Gastroesophageal sphincter (tissue), 3 donors: ENCODE data around the gene RHEX.

ENCODE experiments used
- CTCF ChIP-seq, 4 experiments: fragments of 200-600 bp in 2 of 4; fragments of 450-650 bp in 2 of 4; sonication (generic) in 1 of 4; IDR thresholded peaks; one replicate each; pipeline ENCODE4 v1.5.1; 2017 to 2019; ENCODE audit warnings: antibody characterized with exemption in 4 of 4, mild to moderate bottlenecking in 2 of 4, moderate library complexity in 2 of 4
- EP300 ChIP-seq: sonication (generic); formaldehyde crosslinking; IDR thresholded peaks from one replicate; pipeline ENCODE4 v1.6.1; 2017; ENCODE audit warnings: antibody characterized with exemption, mild to moderate bottlenecking
- POLR2A ChIP-seq, 2 donors: fragments of 450-650 bp; IDR thresholded peaks; one replicate each; pipeline ENCODE4 v1.6.1; 2017; ENCODE audit warnings: antibody characterized with exemption in 2 of 2, mild to moderate bottlenecking in 2 of 2, moderate library complexity in 1 of 2
- POLR2AphosphoS5 ChIP-seq: sonication (generic); formaldehyde crosslinking; IDR thresholded peaks from one replicate; pipeline ENCODE4 v1.6.1; 2017; ENCODE audit warnings: antibody characterized with exemption

- TF ChIP-seq POLR2AphosphoS5 (no peak), POLR2A (IDR thresholded peaks at IDR 0.05) (no peak), CTCF (IDR thresholded peaks at IDR 0.05) (no peak), EP300 (no peak)
These were observed 39.8 kb upstream of the RHEX start for GRCh38 chr1:206013026-206013795.
